ENCODE data around the gene ASCC1. TPM values are rescaled to one million over a fixed set of nuclear protein-coding genes. Genes with fewer than 3 reads are reported as not detected.

Gene ASCC1
- total RNA-seq, 2 experiments from 2014 or later: 61.6 to 66.2 TPM

- Mint-ChIP-seq H3K27ac (peak overlapping the region; percentile 64), H3K27me3 (no peaks in the 10 kb centered on the region), H3K9me3 (peaks cover 1% of the 10 kb centered on the region), H3K36me3 (ENCODE audit: low read depth) (peaks cover 67% of the 10 kb centered on the region), H3K4me3 (no peak overlapping the region), H3K4me1 (ENCODE audit: low read depth) (peaks cover 40% of the 10 kb centered on the region)
- intact Hi-C loops (cut with micrococcal nuclease): no loop called here
- ATAC-seq (peak; percentile 61), DNase-seq (peak; percentile 52)
- ChIA-PET POLR2A (interaction anchor here (0.6 to 2.9 kb wide), 4 partner anchors 10 to 313 kb away, joined by 3 to 13 read pairs (median 4); no protein-coding TSS in a partner anchor), CTCF (interaction anchor here (1.2 to 1.9 kb wide), 4 partner anchors 12 to 20 kb away, joined by 3 to 9 read pairs (median 4); no protein-coding TSS in a partner anchor)
- TF ChIP-seq CTCF (IDR thresholded peaks at IDR 0.05): no peak
These were observed 147.1 kb downstream of the ASCC1 start for GRCh38 chr10:72068901-72069446.

- H3K27ac Mint-ChIP-seq: peak overlapping the region; percentile 64
- no peak overlapping the region for H3K4me3 Mint-ChIP-seq
- TF ChIP-seq CTCF (IDR thresholded peaks at IDR 0.05): no peak
- ChIA-PET CTCF (interaction anchor here (1.3 to 1.9 kb wide), 2 partner anchors 16 to 19 kb away, joined by 3 to 9 read pairs; no protein-coding TSS in a partner anchor), POLR2A (interaction anchor here (0.9 to 2.9 kb wide), 3 partner anchors 10 to 154 kb away, joined by 3 to 13 read pairs (median 6); no protein-coding TSS in a partner anchor)
- no peaks in the 10 kb centered on the region for H3K27me3 Mint-ChIP-seq
- H3K9me3 Mint-ChIP-seq: peaks cover 1% of the 10 kb centered on the region
- peaks cover 64% of the 10 kb centered on the region for H3K36me3 Mint-ChIP-seq (ENCODE audit: low read depth)
- ATAC-seq (no peak), DNase-seq (no peak)
- peaks cover 36% of the 10 kb centered on the region for H3K4me1 Mint-ChIP-seq (ENCODE audit: low read depth)
- intact Hi-C loops (cut with micrococcal nuclease): no loop called here
These were observed 147.8 kb downstream of the ASCC1 start for GRCh38 chr10:72068126-72068765.

- DNase-seq (no peak), ATAC-seq (no peak)
- CTCF ChIA-PET: interaction anchor here (1.4 to 1.9 kb wide), 2 partner anchors 19 to 110 kb away, joined by 5 to 9 read pairs; no protein-coding TSS in a partner anchor
- no peak for TF ChIP-seq CTCF (IDR thresholded peaks at IDR 0.05)
- H3K27me3 Mint-ChIP-seq: no peaks in the 10 kb centered on the region
- peaks cover 34% of the 10 kb centered on the region for H3K4me1 Mint-ChIP-seq (ENCODE audit: low read depth)
- peaks cover 1% of the 10 kb centered on the region for H3K9me3 Mint-ChIP-seq
- H3K27ac Mint-ChIP-seq: peak overlapping the region; percentile 36
- intact Hi-C loops (cut with micrococcal nuclease): no loop called here
- no peak overlapping the region for H3K4me3 Mint-ChIP-seq
- peaks cover 59% of the 10 kb centered on the region for H3K36me3 Mint-ChIP-seq (ENCODE audit: low read depth)
- POLR2A ChIA-PET: interaction anchor here (0.9 to 2.9 kb wide), 5 partner anchors 9 to 155 kb away, joined by 3 to 13 read pairs (median 4); no protein-coding TSS in a partner anchor
These were observed 148.5 kb downstream of the ASCC1 start for GRCh38 chr10:72067463-72068125.

- POLR2A ChIA-PET: interaction anchor here (1.0 to 2.1 kb wide), 4 partner anchors 9 to 114 kb away, joined by 4 to 6 read pairs (median 4); no protein-coding TSS in a partner anchor
- H3K9me3 Mint-ChIP-seq: peaks cover under 1% of the 10 kb centered on the region
- no peak overlapping the region for H3K4me3 Mint-ChIP-seq
- peaks cover 27% of the 10 kb centered on the region for H3K4me1 Mint-ChIP-seq (ENCODE audit: low read depth)
- TF ChIP-seq CTCF (IDR thresholded peaks at IDR 0.05): no peak
- H3K27ac Mint-ChIP-seq: peak overlapping the region; percentile 57
- H3K36me3 Mint-ChIP-seq (ENCODE audit: low read depth): peaks cover 54% of the 10 kb centered on the region
- CTCF ChIA-PET: interaction anchor here (1.4 kb wide), 2 partner anchors 18 to 109 kb away, joined by 3 to 5 read pairs; no protein-coding TSS in a partner anchor
- no peak for ATAC-seq
- no peak for DNase-seq
- no peaks in the 10 kb centered on the region for H3K27me3 Mint-ChIP-seq
- intact Hi-C loops (cut with micrococcal nuclease): no loop called here
These were observed 149.5 kb downstream of the ASCC1 start for GRCh38 chr10:72066318-72067284.

All from activated CD8-positive, alpha-beta T cell treated with anti-CD3 and anti-CD28 coated beads for 36 hours (primary cell).